Measurements from ENCODE around the gene LATS2.

GRCh38 chr13:20923272-20923671 lies 138.1 kb downstream of the LATS2 start:
- TF ChIP-seq CTCF (IDR thresholded peaks at IDR 0.05; ENCODE audit: low read depth, low read length) = no peak
- no peak for TF ChIP-seq POLR2A (IDR thresholded peaks at IDR 0.05; ENCODE audit: extremely low read depth, insufficient read length)
- no peak for TF ChIP-seq MYC (IDR thresholded peaks at IDR 0.05; ENCODE audit: low read depth, low read length)
